C1 segment of cervical spinal cord (tissue), 14 donors: Measurements from ENCODE around the gene SLC25A46.
"Not testable (repeated sequence)": the region's sequence is repeated elsewhere in the genome, so short reads cannot be mapped to it uniquely, and the experiment has no call there.

Experiments used
- DNase-seq, 14 donors: peaks; one replicate each; lab custom pipeline; 2025; lab: John Stamatoyannopoulos, UW

The SLC25A46 gene

DNA sequence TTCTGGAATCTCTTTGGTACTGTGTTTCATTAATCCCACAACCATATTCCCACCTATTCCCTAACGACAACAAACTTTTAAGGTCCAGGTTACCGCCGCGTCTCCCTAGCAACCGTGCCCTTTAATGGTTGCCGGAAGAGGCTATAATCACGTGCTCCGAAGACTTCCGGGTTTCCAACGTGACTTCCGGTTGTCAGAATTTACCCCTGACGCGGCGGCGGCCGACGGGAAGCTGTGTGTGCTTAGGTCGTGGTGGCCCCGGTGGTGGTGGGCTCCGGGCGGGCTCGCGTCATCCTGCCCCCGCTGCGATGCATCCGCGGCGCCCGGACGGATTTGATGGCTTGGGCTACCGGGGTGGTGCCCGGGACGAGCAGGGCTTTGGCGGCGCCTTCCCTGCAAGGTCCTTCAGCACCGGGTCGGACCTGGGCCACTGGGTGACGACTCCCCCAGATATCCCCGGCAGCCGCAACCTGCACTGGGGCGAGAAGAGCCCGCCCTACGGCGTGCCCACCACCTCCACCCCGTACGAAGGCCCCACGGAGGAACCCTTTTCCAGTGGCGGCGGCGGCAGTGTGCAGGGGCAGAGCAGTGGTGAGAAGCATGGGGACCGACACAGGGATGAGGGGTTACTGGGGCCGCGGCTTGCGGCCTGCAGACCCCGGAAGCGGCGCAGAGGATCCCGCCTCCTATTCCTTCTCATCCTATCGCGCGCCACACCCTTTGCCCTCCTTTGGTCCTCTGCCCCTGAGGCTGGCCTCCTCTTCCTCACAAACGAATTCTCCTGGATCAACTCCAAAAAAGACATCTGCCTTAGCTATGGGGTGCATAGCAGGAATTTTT is at the start of gene SLC25A46:
TSS of gene SLC25A46 (plus strand) at position 196 of the 840 bp plus-strand sequence. CDS start at position 309, 113 bp downstream.
- DNase-seq: peak; percentile 57 to 93 (median 86)

DNA sequence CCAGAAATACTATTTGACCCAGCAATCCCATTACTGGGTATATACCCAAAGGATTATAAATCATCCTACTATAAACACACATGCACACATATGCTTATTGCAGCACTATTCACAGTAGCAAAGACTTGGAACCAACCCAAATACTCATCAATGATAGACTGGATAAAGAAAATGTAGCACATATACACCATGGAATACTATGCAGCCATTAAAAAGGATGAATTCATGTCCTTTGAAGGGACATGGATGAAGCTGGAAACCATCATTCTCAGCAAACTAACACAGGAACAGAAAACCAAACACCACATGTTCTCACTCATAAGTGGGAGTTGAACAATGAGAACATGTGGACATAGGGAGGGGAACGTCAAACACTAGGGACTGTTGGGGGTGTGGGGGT is 48.2 kb upstream of the SLC25A46 start:
- not testable (repeated sequence) for DNase-seq

GRCh38 chr5:110692669-110693068 is 46.1 kb upstream of the SLC25A46 start:
- DNase-seq: not testable (repeated sequence)

DNA sequence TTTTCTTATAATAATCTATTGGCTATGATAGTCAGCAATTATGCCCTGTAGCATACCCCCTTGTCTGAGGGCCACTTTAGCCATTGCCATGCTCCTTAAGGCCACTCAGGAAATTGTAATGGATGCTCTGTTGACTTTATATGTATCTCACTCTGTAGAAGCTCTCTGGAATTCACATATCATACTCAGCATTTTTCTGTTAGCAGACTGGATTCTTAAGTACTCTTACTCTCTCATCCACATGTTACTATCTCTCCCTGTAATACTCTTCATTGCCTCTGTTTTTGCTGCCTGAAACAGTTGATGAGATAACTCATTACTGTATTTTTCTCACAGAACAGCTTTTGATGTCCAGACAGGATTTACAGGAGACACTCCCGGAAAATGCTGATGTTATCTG is 36.5 kb upstream of the SLC25A46 start:
- DNase-seq: no peak

- no peak for DNase-seq
Measured at GRCh38 chr5:110702704-110703103, 36.1 kb upstream of the SLC25A46 start.

- no peak for DNase-seq
Measured at GRCh38 chr5:110703481-110703880, 35.3 kb upstream of the SLC25A46 start.

DNA sequence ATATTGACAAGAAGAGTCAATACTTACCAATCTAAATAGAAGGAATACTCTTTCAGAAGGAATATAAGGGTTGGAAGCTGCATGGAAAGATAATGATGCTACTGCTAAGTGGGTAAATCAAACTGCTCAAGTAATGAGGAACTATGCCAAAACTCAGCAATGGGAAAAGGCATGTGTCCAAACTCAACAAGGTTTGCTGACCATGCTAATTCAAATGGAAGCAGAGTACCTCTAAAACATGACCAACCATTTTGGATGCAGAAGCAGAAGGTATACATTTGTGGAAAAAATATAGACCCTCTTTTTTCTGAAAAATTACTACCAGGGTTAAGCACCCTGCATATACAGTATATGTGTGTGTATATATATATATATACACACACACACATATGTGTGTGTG is 33.5 kb upstream of the SLC25A46 start:
- no peak for DNase-seq

- peak in 1 of 14 donors; percentile 12 for DNase-seq
Measured at GRCh38 chr5:110707260-110707844, 31.5 kb upstream of the SLC25A46 start.

- peak in 1 of 14 donors; percentile 6 for DNase-seq
Measured at GRCh38 chr5:110716247-110717245, 22.3 kb upstream of the SLC25A46 start.

- no peak for DNase-seq
Measured at GRCh38 chr5:110718311-110718710, 20.5 kb upstream of the SLC25A46 start.

DNA sequence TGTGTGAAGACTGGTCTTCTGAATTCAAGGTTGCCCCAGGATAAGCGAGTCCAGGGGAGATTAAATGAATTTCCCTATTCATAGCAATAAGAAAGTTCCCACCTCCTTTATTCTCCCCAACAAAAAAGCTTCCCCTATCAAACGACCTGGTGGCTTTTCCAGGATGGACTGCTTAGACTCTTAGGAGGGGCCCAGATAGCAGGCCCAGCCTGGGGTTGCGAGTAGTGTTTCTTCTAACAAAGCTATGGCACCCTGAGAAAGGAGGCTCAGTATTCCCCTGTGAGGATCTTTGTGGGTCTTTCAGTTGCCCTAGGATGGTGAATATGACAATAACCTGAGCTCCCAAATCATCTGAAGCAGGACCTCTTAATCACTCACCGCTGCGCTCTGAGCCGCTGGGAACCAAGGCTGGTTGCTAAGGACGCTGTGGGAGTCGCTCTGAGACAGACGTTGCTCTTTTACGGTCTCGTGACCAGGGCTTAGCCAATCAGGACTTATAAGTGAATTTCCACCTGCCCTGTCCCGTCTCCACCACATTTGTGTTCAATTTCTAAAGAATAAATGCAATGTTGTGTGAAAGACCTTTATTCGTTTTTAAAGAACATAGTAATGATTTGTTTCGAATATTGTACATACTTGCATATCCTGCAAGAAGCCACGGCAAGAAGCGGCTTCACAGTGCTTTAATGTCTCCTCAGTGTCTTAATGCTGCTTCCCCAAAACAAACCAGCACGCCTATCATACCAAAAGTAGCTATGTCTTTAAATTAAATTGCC is 12.4 kb upstream of the SLC25A46 start, which contains the start of gene TMEM232:
TSS of gene TMEM232 (minus strand) at position 423 of the 776 bp plus-strand sequence. CDS start 59,319 bp downstream, outside the sequence.
- peak in 11 of 14 donors; percentile 13 to 77 (median 41) for DNase-seq

DNA sequence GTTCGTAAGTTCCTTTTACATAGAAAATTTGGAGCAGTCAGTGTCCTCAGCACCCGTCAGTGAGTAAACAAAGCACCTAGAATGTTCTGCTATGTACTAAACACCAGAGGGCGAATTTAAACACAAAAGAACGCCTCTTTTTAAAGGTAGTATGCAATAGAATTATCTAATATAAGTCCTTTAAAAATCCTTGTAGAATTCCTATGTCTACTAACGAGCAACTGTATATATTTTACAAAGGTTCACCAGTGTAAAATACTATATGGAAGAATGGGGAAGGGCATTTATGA is 11.8 kb upstream of the SLC25A46 start:
- no peak for DNase-seq

- not testable (repeated sequence) for DNase-seq
Measured at GRCh38 chr5:110731499-110731898, 7.3 kb upstream of the SLC25A46 start.

DNA sequence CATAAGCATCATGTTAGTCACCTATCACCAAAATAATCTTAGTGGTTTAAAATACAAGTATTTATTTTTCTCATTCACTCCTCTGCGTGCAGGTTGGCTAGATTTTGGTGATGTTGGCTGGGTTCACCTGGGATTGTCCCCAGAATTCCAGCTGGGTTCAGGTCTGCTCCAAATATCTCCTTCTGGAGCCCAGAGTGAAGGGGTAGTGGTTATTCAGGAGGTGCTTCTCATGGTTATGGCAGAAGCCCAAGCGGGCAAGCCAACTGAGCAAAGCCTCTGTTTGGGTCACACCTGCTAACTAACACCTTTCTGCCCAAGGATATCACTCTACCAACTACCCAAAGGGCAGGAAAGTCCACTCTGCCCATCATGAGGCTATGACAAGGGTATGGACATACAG is 4.7 kb upstream of the SLC25A46 start:
- DNase-seq: peak in 1 of 14 donors; percentile 40

GRCh38 chr5:110735556-110735955 is 3.3 kb upstream of the SLC25A46 start:
- DNase-seq: no peak

DNA sequence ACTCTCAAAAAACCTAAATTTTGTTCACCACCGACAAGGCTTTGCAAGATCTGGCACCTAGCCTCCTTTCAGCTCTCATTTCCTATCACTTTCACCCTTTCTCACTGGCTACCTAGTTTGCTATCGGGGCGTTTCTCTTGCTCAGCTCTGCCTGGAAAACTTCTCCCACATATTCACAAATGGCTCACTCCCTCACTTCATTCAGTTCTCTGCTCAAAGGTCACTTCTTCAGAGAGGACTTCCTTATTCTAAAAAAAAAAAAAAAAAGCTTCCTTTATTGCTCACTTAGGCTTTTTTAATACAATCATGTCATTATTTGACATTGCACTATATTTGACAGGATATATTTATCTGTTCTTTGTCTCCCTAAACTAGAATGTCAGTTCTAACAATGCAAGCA is 2.1 kb upstream of the SLC25A46 start:
- no peak for DNase-seq

GRCh38 chr5:110738503-110738811 is 350 bp upstream of the SLC25A46 start:
- no peak for DNase-seq

DNA sequence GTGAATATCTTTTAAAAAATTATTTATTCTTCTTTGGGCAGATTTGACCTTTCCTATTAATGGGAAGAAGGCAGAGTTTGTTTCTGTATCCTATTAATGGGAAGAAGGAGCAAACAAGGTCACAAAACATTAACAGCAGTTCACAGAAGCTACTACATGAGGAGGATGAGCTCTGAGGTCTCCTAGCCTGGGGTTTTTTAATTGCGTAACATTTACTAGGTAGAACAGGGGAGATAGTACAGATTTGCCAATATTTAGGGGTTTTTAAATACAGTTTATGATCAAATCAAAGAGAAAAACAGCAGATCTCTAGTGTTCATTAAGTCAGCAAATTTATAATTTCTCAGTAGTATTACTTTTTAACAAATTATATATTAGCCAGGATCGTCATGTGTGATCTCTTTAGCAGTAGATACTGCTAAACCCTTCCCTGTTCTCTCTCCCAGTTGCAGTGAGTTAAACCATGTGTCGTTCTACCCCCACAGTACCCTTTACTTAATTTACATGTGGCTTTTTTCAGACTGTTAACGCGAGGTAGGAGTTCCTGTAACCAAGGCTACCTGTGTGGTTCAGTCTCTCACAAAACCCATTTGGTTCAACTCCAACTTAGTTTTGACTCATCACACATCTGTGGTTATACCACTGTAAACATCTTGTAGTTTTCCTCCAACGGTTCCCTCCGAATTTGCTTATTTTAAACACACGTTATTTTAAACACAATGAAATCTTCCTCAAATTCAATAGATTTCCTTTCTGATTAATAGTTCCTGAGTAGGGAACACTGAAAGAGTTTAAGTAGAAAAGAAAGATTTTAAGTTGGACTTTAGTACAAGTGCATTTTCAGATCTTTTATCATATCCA is 13.3 kb downstream of the SLC25A46 start:
- no peak for DNase-seq

DNA sequence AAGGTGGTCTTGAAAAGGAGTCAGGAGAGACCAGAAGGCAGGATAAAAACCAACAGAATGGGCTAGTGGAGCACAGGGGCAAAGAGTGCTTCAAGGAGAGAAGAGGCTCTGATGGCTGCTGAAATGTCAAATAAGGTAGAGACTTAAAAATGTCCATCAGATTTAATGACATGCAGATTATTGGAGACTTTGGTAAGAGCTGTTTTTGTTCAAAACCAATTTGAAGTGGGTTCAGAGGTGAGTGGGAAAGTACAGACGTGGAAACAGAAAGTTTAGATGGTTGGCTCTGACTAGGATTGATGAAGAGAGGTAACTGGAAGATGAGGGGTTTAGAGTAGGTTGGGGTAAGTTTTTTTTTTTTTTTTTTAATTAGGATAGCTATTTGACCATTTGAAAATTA is 14.1 kb downstream of the SLC25A46 start:
- no peak for DNase-seq

DNA sequence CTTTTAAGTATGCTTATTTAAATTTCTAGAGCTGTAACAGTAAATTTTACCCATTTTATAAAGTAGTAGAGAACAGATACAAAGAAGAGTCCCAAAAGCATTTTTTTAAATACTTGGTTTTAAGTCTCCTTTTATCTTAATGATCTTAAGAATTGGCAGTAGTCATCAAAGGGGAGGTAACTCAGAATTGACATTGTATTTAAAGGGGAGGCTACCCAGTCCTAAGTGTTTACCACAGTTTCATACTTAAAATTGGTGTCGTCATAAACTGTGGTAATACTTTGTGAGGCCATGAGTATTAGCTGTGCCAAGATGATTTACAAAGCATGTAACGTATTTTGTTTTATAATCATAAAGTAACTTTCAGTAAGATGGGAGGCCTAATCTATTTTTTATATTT is 14.8 kb downstream of the SLC25A46 start:
- no peak for DNase-seq
